Stimulated activated CD4-positive, alpha-beta T cell treated with anti-CD3 and anti-CD28 coated beads, TNF-alpha, amount 100 ng/mL, for 4 hours (primary cell): ENCODE data around the gene GPR146.
"Not testable (repeated sequence)": the region's sequence is repeated elsewhere in the genome, so short reads cannot be mapped to it uniquely, and the experiment has no call there.

Experiments
- DNase-seq, 3 experiments: peaks; one replicate each; pipeline ENCODE4 v3.0.0-alpha.2; 2020; ENCODE audit warnings: low read depth in 3 of 3

The GPR146 gene, protein sequence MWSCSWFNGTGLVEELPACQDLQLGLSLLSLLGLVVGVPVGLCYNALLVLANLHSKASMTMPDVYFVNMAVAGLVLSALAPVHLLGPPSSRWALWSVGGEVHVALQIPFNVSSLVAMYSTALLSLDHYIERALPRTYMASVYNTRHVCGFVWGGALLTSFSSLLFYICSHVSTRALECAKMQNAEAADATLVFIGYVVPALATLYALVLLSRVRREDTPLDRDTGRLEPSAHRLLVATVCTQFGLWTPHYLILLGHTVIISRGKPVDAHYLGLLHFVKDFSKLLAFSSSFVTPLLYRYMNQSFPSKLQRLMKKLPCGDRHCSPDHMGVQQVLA

DNA sequence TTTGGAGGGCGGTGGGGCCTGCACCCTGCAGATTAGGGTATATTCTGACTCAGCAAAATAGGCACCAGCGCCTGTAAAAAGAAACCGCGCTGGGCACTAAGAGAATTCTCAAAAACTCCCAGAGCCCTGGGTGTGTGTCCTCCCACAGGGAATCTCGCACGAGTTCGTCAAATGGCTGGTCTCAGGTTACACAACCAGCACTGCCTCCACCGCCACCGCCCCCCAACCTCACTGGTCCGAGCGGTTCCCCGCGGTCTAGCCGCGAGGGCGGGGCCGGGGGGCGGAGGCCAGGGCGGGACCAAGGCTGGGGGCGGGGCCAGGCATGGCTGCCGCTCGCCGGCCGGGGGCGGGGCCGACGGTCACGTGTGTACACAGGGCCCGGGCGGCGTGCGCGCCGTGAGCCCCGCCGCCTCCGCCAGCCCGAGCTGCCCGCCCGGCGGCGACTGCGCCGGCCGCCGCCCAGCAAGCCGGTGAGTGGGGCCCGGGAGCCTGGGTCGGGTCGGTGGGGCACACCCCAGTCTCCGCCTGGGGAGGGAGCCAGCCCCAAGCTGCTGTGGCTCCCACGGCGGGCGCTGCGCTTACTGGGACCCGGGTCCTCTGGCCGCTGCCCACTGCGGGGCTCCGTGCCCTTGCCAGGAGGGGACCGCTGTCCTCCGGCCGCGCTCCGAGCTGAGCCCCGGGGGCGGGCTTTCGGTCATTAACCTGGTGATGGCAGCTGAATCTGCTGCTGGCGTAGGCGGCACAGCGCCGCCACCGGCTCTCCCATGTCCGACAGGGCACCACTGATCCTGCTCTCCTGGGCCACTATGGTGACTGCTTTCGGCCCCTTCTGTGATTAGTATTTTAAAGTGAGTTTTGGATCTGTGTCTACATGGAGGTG, at the start of gene GPR146:
GPR146 (plus strand) TSS at position 358 of the 880 bp plus-strand sequence. CDS start 12,970 bp downstream, outside the sequence.
- peak; percentile 85 to 96 (median 86) for DNase-seq

DNA sequence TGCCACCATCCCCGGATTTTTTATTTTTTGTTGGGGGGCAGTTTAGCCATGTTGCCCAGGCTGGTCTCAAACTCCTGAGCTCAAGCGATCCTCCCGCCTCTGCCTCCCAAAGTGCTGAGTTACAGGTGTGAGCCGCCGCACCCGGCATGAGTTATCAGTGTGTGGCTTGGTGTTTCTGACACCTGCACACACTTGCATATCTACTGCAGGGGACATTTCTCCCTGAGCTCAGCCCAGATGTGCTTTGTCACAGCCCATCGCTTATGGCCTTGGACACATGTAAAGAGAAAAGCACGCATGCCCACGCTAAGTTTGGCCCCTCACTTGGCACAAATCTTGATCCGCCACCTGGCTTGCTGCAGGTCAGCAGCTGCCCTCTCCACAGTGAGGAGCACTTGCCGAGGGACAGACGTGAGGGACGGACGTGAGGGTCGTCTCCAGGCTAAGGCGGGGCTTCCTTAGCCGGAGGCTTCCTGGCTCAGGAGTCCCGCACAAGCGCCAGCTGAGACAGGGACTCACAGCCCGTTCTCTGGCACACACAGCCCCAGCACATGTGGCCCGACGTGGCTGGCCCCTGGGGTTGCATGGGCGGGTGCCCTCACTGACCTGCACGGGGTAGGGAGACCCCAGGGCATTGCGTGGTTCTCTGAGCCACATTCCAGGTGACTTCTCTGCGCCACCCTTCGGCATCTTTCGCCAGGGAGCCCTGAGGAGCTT, 49.6 kb upstream of the GPR146 start:
- no peak for DNase-seq

DNA sequence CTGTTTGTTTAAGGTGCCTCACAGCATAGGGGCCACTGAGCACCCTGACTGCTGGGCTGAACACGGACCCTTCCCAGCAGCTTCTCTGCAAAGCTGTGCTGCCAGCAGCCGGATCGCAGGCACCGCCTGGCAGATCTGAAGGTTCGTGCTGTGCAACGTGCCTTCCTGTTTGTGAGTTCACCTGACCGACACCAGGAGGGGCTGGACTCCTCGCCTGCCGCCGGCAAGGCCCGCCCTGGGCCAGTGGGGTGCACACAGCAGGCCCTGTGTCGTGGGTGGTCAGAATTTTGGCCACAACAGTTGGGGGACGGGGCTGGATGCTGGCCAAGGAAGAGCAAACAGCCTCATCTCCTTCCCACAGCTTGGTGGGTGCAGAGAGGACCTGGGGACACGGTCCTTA, 48.8 kb upstream of the GPR146 start:
- no peak for DNase-seq

DNA sequence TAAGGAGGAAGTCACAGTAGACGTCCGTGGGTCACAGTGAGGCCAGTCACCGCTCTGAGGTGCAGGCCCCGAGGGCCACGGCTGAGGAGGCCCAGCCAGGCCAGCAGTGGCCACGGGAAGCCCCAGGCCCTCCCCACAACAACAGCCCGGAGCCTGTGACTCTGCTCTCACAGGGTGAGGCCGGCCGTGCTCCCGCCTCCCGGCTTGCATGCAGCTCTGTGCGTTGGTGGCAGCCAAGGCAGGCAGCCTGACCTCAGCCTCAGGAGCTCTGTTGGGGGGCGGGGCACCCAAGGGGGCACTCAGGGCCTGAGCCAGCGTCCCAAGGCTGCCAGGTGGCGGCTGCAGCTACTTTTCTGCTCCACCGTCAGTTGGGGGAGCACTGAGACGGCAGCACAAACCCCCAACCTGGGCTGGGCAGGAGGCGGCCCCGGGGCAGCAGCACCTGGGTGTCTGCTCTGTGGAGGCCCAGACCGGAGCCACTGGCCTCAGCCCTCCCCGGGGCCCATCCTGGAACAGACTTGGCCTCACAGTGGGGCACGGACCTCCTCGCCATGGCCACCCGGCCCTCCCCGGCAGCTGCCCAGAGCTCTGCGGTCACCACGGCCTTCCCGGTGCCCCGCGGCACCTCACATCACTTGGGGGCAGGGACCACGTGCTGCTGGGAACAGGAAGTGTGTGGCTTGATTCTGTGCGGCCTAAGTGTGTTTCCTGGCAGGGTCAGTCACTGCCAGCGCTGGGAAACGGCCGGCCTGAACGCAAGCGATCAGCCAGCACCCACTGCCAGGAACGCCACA, 48.1 kb upstream of the GPR146 start:
- DNase-seq, result no peak

DNA sequence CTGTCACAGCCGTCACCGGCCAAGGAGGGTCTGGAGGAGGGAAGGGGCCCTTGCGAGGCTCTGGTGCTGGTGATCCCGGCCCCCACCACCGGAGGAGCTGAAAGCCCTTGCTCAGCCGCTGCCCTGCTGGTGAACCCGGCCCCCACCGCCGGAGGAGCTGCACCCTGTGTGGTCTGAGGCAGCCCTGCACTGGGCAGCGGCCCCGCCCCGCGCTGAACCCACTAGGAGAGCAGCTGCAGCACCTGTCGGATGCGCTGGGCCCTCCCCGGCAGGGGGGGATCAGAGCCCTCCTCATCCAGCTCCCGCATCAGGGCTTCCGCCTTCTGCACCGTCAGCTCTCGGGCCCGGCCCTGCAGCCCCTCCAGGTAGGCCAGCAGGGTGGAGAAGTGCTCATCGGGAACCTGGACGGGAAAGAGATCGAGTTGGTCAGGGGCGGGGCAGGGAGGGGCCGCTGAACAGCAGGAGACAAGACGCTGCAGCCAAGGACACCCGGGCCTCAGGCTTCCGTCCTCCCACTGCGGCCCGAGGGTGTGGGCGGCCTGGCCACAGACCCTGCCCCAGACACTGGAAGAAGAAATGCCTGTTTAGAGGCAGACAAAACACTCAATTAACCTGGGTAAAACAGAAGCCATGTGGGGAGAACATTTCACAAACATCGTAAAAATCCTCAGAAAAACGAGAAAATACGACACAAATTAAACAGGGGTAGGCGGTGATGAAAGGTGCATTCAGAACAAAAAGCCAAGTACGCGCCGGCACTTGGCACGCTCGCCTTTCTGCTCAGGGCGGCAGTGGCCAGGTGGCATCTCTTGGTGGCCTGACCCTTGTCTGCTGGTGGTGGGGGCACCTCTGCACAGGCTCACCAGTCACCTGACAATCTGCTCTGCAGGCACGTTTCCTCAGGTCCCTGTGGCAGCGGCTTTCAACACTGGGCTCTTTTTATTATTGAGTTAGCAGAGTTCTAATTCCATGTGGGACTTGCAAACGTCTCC, 46.6 kb upstream of the GPR146 start:
- no peak for DNase-seq

DNA sequence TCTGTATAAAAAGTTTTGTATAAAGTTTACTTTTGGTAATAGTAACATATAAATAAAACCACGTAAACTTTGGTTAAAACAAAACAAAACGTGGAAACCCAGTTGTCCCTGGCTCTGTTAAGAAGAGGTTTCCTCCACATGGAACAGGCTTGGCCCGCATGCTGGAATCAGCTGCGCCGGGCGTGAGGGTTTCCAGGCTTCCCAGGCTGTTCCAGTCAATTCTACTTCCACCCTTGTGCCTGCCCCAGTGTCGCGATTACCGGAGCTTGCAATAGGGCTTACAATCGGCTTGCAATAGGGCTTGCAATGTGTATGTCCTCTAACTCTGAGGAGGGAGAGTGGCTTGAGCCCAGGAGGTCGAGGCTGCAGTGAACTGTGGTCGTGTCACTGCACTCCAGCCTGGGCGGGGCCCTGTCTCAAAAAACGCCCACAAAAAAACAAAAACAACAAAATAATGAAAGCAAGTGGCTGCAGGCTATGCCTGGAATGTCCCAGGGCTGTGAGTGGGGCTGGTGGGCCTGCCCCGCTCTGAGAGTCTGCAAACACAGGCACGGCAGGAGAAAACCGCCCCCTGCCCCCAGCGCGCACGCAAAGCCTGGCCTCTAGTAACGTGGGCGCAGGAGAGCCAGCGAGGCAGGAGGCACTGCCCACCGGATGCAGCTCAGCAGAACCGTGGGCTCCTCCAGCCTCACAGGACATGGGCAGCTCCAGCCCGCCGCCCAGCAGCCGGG, 45.0 kb upstream of the GPR146 start:
- DNase-seq, result no peak

DNA sequence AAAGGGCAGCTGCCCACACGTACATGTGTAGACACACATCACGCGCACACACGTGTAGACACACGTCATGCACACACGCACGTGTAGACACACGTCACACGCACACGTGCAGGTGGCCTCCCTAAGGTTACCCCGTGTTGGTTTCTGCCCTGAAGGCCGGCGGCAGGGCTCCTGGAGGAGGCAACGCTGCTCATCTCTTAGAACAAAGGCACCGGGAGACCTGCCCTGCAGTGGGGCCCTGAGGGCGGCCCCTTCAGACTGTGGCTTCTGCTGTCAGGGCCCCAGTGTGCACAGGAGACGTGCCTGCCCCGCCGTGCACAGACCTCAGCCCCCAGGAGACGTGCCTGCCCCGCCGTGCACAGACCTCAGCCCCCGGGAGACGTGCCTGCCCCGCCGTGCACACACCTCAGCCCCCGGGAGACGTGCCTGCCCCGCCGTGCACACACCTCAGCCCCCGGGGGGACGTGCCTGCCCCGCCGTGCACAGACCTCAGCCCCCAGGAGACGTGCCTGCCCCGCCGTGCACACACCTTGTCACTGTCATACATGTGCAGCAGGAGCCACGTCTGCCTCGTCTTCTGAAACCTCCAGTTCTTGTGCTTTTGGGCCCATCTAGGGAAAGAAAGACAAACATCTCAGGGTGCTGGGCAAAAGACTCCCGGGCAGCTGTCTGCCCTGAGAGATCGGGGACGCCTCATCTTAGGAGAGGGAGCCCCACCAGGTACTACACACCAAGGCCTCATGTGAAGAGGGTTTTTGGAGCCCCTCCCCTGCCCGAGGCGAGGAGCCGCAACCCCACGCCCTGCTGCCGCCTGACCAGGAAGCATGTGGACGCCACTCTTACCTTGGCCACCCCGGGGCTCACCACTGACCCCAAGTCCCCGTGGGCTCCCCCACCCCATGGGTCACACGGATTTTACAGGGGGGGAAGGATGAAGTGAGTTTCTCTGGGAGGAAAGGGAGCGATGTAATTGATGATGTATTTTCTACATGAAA, 44.1 kb upstream of the GPR146 start:
- no peak for DNase-seq

DNA sequence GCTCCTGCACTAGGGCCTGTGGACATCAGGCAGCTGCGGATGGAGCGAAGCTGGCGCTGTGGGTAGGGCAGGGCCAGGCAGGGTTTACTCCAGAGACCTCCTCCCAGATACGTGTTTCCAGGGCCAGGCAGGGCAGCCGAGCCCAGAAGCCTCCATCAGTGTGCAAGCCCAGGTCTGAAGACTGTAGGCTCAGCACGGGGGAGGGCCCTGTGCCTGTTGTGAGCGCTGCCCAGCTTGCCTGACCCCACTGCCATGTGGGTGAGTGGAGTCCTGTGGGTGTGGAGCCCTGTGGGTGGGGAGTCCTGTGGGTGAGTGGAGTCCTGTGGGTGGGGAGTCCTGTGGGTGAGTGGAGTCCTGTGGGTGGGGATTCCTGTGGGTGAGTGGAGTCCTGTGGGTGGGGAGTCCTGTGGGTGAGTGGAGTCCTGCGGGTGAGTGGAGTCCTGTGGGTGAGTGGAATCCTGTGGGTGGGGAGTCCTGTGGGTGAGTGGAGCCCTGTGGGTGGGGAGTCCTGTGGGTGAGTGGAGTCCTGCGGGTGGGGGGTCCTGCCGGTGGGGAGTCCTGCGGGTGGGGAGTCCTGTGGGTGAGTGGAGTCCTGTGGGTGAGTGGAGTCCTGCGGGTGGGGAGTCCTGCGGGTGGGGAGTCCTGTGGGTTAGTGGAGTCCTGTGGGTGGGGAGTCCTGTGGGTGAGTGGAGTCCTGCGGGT, 43.1 kb upstream of the GPR146 start:
- DNase-seq, result not testable (repeated sequence)

DNA sequence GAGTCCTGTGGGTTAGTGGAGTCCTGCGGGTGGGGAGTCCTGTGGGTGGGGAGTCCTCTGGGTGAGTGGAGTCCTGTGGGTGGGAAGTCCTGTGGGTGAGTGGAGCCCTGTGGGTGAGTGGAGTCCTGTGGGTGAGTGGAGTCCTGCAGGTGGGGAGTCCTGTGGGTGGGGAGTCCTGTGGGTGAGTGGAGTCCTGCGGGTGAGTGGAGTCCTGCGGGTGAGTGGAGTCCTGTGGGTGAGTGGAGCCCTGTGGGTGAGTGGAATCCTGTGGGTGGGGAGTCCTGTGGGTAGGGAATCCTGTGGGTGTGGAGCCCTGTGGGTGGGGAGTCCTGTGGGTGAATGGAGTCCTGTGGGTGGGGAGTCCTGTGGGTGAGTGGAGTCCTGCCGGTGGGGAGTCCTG, 42.3 kb upstream of the GPR146 start:
- DNase-seq, result not testable (repeated sequence)

DNA sequence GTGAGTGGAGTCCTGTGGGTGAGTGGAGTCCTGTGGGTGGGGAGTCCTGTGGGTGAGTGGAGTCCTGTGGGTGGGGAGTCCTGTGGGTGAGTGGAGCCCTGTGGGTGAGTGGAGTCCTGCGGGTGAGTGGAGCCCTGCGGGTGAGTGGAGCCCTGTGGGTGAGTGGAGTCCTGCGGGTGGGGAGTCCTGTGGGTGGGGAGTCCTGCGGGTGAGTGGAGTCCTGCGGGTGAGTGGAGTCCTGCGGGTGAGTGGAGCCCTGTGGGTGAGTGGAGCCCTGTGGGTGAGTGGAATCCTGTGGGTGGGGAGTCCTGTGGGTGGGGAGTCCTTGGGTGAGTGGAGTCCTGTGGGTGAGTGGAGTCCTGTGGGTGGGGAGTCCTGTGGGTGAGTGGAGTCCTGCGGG, 41.9 kb upstream of the GPR146 start:
- DNase-seq, result not testable (repeated sequence)

DNA sequence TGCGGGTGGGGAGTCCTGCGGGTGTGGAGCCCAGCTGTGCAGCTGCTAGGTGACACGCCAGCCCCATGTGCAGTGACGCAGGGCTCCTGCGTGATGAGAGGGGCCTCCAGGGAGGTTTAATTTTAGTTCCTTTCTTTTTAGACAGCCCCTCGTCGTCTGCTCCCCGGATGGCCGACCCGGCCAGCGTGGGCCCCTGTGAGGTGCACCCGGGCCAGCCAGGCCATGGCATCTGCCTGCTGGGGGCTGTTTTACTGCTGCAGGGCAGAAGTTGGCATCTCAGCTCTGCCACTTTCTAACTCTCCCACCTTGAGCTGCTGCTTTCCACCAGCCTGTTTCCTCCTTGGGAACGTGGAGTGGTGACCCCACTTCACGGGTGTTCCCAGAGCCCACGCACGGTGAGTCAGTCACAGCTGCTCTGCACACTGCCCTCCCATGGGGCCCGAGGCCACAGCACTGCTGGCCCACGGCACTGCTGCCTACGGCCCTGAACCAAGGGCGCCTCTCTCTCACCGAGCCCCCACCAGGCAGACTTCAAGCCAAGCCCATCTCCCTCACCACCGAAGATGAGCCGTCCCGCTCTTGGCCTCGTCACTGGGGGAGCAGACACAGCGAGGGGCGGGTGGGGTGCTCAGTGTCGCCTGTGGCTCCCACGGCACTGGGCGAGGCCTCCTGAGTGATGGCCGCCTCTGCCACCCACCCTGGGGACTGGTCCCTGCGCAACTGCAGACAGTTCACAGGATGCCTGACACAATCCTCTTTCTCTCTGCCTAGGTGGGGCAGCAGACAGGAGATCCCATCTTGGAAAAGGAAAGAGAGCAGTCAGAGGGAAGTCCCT, 40.1 kb upstream of the GPR146 start:
- DNase-seq, result no peak

DNA sequence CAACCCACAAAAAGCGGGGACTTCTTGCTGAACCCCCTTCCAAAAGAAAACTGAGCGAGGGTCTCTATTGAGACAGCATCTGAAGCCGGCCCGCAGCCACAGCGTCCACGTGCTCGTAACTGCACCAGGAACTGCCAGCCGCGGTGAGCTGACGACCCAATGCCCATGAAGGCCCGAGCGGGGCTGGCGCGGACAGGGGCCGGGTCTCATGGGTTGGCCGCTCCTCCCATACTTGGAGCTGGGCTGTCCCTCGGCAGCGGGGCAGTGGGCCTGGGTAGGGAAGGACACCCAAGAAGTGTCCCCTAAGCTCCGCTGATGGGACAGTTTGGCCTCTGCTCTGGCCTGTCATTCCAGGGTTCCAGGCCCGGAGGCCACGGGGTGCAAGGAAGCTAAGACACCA, 39.0 kb upstream of the GPR146 start:
- no peak for DNase-seq

DNA sequence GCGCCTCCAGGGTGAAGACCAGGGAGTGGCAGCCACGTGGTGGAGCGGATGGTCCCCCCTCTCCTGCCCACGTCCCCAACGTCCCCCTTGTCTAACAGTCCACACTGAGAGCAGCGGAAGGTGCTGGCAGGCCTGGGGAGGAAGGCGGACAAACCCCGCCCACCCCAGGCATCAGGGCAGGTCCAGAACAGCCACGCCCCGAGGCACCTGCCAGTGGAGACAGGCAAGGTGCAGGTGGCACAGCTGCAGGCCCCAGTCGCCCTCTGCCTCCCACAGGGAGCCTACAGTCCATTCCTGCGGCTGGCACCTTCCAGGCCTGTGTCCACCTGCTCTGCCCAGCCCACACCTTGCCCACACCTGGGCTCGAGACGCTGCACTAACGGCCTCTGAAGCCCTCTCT, 36.4 kb upstream of the GPR146 start:
- DNase-seq, result no peak

DNA sequence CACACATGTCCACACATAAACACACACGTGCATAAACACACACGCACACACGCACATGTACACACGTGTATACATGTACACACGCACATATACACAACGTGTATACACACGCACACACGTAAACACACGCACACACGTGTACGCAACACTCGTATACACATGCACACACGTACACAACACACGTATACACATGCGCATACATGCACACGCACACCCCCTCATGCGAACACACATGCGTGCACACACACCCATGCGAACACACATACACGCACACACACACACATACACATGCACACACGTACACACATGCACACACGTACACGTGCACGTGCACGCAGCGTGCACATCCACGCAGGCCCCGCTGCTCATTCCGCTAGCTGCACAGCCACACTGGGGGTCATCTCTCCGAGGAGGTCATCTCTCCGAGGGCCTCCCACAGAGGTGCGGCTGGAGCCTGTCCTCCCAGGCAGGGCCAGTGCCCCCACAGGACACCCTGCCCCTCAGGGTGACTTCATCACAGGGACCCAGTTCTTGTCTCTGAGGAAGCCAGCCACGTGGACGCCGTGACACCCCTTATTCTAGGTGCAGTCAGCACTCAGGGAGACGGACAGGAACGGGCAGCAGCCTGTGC, 35.5 kb upstream of the GPR146 start:
- DNase-seq, result no peak

DNA sequence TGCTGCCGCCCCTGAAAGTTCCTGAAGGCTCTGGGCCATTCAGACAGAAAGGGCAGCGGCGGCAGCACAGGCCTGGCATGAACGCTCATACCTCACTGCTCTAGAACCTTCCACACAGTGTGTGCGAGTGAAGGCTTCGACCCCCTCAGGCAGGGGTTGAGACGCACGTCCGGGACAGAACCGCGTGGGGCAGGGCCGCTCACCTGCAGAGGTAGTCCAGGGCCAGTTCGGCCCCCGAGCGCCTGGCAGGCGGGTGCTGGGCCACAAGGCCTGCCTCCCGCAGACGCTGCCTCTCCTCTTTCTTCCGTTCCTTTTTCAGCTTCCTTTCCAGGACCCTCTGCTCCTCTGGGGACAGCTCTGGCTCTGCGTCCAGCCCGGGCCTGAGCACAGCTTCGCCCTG, 34.6 kb upstream of the GPR146 start:
- DNase-seq, result no peak

DNA sequence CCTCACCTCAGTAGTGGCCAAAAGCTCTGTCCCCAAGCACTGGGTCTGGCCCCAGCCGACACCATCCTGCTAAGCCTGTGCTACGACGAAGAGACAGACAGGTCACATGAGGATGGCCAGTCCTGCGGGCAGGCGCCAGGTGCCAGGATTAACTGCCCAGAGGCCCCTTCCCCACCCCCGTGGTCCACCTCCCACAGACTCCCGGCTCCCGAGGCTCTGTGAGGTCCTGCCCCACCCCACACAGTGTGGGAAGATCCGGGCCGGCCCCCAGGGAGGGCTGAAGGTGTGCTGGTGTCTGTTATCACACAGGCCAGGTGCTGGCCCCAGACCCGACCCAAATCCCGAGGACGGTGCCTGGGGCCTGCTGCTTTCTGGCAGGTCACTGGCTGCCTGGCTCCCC, 34.1 kb upstream of the GPR146 start:
- DNase-seq, result no peak
